Sciatic nerve (tissue), 2 donors: Measurements from ENCODE around the gene ILKAP. TPM values are rescaled to one million over a fixed set of nuclear protein-coding genes. Genes with fewer than 3 reads are reported as not detected.

Experiments
- ATAC-seq: fragments of 200-7000 bp; cut with Tn5 transposase; one replicate; pipeline ENCODE4 v1.9.1; 2020; ENCODE audit warnings: mild to moderate bottlenecking, moderate library complexity
- DNase-seq: peaks from one replicate; pipeline ENCODE4 v3.0.0-alpha.2; 2020; ENCODE audit warnings: low spot score
- intact Hi-C: fragments of 100-400 bp; cut with DNase I; formaldehyde crosslinking; loops from one replicate; pipeline ENCODE4 v1.14.2; 2022
- total RNA-seq: library from RNA; stranded (reverse); fragmentation: NEBNext Ultra II Directional; extraction: Animal tissue kit (Norgen Biotek cat#: 25700); gene quantifications from one replicate; pipeline ENCODE4 v1.2.1, GENCODE V29; 2021
- donor health status: DM: no; HTN: no; CAD: no.
- donor health status: DM: no; HTN: no; CAD: no.

The ILKAP gene, protein sequence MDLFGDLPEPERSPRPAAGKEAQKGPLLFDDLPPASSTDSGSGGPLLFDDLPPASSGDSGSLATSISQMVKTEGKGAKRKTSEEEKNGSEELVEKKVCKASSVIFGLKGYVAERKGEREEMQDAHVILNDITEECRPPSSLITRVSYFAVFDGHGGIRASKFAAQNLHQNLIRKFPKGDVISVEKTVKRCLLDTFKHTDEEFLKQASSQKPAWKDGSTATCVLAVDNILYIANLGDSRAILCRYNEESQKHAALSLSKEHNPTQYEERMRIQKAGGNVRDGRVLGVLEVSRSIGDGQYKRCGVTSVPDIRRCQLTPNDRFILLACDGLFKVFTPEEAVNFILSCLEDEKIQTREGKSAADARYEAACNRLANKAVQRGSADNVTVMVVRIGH
- total RNA-seq = 61.7 TPM

DNA sequence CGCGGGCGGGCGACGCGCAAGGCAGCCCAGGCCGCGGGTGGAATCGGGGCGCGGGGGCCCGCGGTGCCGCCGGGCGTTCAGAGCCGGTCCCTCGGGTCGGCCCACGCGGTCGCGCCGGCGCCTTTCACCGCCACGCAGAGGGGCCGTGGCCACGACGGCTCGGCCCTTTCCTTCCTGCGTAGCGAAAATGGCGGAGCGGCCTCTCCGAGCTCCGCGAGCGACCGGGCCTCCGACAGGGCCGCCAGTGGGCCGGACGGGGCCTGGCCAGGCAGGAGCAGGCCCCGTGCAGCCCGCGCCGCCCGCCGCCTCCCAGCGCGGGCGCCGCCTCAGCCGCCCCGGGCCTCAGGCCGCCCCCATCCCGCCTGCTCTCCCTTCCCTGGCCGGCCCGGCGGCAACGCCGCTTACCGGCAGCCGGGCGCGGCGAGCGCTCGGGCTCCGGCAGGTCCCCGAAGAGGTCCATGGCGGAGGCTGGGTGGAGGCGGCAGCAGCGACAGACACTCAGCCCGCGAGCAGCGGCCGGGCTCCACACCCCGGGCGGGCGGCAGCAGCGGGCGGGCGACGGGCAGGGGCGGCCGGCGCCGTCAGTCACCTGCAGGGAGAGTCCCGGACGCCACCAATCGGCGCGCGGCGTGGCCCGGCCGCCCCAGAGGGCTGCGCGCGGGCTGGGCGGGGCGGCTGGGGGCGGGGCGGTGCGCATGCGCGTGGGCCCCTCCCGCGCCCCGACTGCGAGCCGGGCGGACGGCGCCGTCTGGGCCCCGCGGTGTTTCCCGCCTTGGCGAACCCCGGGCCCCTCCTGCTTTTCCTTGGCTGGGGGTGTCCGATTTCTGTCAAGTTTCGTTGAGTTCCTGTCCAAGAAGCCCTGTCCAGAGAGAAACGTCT, at the start of gene ILKAP:
Gene ILKAP (minus strand): TSS at position 602 of the 879 bp plus-strand sequence. CDS start 142 bp downstream, at position 460.
- ATAC-seq (peak; percentile 98), DNase-seq (peak; percentile 92)
- intact Hi-C loops = no loop called here

DNA sequence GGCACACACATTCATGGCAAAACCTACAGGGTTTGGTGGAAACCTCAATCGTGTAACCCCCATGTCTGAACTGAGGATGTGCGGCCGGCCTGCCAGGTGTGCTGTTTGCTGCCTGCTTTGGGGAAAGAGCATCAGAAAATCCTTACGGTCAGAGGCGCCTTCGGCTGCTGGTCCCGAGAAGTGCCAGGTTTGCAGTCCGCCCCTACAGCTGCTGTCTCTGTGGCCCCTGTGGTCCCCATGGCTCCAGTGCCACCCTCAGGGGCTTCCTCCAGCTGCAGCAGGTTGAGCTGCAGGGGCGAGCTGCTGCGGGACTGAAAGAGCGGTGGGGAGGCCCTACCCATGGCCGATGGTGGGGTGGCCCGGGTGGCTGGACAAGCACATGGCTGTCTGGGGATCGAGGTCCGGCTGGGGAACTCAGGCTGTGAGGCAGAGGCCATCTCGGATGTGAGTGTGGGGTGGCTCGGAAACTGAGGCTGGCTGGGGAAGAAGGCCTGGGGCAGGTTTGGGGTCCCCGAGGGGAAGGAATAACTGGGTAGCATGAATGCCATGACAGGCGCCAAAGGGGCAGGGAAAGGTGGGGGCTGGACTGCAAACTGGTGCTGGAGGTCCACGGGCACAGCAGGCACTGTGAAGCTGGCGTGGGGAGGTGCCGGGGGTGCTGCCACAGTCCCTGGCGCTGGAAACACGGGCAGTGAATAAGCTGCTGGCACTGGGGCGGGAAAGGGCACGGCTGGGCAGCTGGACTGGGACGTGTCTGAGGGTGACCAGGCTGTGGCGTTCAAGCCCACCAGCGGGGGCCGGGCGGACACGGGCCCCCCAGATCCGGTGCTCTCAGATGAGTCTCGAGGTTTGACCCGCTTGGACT, 49.5 kb upstream of the ILKAP start:
- intact Hi-C loops = no loop called here
- DNase-seq = no peak

DNA sequence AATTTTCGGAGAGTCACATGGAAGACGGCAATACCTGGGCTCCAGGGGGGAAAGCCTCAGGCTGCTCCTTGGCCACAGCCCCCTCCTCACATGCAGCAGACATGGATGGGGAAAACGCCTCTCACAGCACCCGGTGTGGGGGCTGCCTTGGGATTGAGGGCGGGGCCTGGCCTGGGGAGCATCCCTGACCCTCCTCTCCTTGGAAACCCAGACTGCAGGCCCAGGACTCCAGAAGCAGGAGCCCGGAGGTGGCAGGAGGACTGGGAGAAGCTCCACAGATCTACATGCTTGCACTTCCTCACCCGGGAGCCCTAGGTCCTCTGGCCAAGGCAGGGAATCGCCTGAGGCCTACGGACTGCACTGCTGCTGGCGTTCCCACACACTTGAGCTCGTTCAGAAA, 48.5 kb upstream of the ILKAP start:
- DNase-seq = no peak
- ATAC-seq = no peak
- intact Hi-C loops = no loop called here

More for the DNA sequence above, 49.5 kb upstream of the ILKAP start:
- no peak for ATAC-seq

DNA sequence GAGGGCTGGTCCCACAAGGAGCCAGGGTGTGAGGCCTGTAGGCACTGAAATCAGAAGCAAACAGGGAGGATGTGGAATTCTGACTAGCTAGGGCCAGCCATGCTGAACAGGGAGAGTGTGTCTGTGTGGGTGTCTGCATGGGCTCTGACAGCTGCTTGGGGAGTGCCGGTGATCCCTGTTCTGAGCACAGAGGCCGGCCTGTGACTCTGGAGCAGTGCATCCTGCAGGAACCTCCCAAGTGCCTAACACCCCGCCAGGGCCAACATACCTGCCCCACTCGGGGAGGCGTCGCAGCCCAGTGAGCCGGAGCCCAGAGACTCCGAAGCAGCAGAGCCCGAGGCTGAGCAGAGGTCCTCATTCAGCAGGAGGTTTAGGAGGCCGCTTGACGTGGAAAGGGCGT, 47.8 kb upstream of the ILKAP start:
- intact Hi-C loops = no loop called here
- ATAC-seq = no peak
- no peak for DNase-seq

DNA sequence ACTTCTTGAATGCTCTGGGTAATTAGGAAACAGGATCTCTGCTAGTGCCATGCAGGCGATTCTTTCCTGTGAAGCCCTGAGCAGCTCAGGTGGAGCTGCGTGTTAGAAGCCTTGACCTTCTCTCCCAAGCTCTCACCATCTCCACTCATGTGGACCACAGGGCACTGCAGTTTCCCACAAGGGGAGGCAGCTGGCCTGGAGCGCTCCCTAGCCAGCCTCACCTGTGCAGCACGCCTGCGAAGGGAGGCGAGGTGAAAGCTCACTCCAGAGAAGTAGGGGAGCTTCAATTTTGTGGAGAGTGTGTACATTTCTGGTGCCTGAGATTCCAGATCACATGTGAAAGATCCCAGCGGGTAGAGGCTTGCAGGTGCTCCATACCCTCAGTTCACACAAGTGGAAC, 47.4 kb upstream of the ILKAP start:
- no peak for ATAC-seq
- DNase-seq = no peak
- intact Hi-C loops = no loop called here

DNA sequence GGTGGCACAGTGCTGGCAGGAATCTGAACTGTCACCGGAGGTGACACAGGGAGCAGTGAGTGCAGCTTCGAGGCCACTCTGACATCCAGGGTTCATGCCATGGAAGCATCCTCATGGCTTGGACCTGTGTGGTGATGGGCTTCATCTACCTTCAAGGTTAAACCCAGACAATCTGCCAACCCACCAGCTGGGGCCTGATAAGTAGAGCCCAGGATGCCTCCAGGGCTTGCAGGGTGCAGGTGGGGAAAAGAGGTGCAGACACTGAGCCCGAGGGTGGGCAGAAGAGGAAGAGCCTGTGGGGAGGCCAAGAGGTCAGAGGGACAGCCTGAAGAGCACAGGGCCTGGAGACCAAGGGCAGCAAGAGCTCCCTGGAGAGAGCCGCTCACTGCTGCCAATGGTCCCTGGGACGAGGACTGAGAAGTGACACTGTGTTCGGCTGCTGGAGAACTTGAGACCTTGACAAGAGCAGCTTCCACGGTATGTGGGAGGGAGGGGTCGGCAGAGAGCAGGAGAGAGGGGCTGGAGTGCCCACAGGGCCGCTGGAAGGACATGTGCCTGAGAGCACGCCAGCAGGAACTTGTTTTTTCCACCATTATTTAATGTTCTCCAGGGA, 44.5 kb upstream of the ILKAP start:
- intact Hi-C loops = no loop called here
- DNase-seq (no peak), ATAC-seq (peak; percentile 37)

DNA sequence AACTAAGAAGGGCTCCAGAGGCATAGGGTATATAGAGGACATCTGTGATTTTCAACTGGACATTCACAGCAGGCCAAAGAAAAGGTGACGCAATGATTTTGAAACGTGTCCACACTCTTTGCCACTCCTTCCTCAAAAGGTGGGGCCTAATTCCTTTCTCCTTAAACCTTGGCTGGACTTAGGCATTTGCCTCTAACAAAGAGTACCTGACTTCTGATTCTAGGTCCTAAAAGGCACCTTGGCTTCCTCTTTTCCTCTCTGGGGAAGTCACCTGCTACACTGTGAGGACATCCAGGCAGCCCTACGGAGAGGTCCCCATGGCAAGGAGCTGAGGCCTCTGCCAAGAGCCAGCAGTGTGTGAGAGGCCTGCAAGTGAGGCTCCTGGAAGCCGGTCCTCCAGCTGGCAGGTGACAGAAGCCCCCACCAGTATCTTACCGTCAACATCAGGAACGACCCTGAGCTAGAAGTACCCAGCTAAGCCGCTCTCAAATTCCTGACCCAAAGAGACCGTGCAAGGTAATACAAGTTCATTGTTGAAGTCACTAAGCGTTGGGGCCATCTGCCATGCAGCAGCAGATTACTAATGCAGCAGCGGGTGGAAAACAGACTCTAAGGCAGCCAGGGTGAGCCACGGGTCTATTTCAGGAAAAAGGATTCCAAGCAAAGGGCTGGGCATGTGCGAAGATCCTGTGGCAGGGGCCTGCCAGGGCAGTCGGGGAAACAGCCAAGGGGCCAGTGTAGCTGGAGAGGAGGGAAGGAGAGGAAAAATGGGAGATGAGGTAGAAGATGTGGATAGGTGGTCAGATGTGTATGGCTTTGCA, 43.7 kb upstream of the ILKAP start:
- DNase-seq (no peak), ATAC-seq (no peak)
- intact Hi-C loops = no loop called here

DNA sequence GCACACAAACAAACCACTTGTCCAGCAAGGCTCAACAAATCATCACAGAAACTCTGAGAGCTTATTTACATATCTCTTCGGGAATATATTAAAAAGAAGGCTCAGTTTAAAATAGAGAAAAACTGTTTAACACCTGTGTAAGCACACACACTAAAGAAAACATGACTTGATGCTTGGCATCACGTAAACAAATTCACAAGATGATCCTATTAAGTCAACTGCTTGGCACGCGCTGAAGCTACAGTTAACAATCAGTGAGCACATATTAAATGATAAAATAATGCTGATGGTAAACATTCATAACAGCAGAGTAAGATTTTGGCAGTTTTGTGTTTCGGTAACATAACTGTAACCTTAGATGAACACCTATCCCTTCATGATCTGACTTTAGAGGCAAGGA, 40.7 kb upstream of the ILKAP start:
- ATAC-seq = no peak
- DNase-seq = no peak
- intact Hi-C loops = no loop called here

DNA sequence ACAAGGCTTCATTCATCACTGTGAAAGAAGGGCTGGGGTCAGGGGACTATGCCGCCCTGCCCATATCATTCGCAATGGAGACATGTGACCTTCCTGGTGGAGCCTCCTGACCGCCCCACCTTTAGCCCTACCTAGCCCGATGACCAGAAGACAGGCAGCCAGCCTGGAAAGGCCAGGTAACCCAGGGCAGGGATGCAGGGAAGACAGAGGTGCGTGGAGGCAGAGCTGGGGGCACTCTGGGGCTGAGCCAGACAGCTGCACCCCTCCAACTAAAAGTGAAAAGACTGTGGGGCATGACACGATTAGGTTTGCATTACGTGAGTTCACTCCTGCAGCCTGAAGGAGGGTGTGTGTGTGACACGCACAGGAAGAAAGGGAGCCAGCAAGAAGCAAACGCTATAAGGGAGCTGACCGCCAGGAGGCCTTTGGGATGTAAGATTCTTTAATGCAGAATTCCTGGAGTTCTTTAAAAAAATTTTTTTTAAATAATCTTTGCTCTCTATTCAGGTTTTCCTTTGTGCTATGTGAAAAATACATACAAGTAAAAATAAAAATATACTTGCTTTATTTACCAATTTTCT, 40.1 kb upstream of the ILKAP start:
- intact Hi-C loops = no loop called here
- DNase-seq (no peak), ATAC-seq (no peak)

DNA sequence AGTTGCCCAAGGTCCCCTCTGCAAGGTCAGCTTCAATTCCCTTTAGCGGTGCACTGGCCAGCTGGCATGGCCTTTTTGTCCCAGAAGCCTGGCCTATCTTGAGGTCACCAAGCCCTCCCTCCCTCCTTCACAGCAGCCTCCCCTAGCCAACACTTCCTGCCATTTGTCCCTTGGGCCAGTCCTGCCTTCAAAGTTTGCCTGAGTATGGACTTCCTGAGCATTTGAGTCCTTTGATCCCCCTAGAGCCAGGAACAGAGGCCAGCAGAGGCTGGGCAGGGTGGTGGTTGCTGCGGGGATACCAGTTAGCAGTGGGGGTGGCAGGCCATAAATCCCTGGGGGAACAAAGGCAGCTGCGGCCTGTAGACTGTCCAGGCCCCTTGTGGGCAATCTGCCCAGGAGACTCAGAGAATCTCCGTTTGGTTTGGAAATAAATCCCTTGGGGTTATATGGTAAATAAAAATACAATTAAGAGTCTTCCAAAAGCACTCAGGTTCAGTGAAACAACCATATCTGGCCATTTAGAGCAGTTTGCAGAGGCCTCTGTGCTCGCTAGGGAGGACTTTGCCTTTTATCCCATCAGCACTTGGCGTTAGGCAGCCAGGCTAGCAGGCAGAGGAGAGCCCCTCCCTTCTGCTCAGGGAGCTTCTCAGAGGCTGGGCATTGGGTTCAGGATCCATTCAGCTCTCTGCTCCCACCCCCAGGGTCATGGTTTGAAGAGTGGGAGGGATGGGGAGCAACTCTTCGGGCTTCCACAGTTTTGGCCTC, 39.4 kb upstream of the ILKAP start:
- DNase-seq (no peak), ATAC-seq (peak; percentile 29)
- intact Hi-C loops = no loop called here

DNA sequence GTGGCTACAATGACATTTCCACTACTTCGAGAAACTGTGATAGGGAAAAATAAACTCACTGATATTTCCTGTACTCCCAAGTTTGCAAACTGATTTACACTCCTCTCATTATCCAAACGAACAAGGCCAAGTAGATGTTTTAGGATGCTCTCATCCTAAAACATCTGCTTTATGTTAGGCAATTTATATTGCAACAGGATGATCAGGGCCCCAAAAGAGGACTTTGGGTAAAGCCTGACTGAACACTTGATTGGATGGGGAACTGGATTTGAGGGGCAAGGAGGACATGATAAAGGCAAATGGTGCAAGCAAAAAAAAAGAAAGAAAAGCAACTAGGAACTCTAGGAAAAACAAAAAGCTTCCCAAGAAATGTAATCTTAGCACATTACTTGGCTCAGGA, 38.5 kb upstream of the ILKAP start:
- intact Hi-C loops = no loop called here
- no peak for DNase-seq

DNA sequence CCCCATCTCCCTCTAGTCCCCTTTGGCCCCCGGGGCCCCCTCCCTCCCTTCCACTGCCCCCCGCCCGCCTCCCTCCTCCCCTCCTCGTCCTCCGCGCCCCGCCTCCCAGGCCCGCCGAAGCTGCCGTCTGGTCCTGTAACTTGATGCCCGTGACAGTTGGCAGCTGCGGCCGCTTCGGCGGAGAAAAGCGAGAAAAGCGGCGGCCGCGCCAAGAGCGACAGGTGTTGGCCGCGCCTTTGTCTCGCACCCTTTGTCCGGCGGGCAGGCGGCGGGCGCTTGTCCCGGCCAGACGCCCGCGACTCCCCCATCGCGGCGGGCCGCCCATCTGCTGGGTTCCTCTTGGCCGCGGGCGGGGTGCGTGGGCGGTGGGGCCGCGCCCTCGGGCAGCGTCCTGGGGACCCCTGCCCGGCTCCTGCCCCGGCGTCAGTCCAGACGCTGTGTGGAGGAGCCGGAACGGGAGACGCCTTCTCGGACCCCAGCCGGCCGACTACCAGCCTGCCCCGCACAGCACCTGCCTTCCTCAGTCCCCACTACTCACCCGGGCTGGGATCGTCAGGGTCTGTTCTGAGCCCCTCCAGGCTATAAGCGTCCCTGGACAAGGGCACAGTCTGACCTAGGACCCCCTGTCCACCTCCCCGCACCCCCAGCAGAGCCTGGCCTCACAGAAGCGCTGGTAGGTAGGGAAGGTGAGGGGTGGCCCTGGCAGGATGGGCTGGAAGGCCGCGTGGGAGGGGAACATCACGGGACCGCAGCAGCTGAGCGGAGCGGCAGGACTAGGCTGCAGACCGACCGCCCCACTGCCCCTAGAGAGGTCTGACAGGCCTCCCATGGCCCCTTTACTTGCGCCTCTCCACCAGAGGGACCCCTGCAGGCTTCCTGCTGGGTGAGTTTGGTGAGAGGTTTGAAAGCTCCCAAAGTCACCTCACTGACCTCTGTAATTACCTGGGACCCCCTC, 37.5 kb upstream of the ILKAP start:
- intact Hi-C loops = no loop called here
- DNase-seq = no peak
- ATAC-seq = no peak

More for the DNA sequence above, 38.5 kb upstream of the ILKAP start:
- ATAC-seq = no peak

DNA sequence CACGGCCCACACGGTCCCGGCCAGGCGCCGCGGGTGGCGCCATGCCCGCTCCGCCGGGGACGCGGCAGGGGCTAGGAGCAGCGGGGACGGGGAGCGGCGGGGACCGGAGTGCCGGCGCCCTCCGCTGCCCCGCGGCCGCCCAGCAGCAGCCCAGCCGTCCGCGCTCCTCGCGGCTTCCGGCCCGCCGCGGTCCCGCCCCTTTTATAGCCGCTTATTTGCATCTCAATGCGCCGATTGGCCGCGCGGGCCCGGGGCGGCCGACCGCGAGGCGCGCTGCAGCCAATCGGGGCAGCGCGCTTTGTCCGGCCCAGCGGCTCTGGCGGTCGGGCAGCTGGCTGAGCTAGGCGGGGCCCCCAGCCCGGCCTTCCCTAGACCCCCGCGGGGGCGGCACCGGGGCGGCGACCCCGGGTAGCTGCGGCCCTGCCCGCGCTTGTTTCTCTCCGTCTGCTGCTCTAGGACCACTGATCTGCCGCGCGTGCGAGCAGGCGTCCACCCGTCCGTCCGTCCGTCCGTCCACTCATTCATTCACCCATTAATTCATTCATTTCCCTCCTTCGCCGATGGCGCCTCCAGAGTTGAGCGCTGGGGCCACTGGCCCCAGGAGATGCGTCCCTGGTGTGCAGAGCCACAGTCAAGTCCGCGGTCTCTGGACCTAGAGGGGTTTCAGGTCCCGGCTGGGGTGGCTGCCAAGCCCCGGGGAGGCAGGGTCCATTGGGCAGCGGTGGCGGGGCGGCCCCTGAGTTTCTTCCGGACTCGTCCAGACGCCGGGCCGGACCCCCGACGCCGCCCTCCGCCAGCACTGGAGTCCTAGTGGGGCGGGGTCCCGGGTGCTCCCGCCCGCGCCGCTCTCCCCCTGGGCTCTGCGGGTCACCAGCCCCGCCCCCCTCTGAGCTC, 36.6 kb upstream of the ILKAP start, which contains the start of gene HES6:
Gene HES6 (minus strand): TSS at position 176 of the 894 bp plus-strand sequence. CDS start 133 bp downstream, at position 43.
- ATAC-seq (peak; percentile 92), DNase-seq (peak; percentile 92)
- intact Hi-C loops = no loop called here

DNA sequence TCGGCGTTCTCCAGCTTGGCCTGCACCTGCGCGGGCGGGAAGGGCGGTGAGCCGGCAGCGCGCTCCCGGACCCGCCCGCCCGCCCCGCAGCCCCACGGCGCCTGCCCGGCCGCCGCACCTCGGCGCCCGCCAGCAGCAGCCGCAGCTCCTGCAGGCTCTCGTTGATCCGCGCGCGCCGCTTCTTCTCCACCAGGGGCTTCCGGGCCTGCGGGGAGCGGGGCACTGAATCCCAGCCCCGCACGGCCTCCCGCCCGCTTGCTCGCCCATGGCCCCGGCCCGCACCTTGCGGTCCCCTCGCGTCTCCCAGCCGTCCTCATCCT, 36.0 kb upstream of the ILKAP start:
- ATAC-seq (no peak), DNase-seq (no peak)
- intact Hi-C loops = no loop called here
